Body of pancreas (tissue), 4 donors: ENCODE results near the gene MICALL1.

Experiments
- CTCF ChIP-seq, 7 experiments: fragments of 450-650 bp in 4 of 7; fragments of 200-600 bp in 3 of 7; sonication (generic) in 3 of 7; IDR thresholded peaks; one replicate each; pipeline ENCODE4 v1.5.1; 2016 to 2019; ENCODE audit warnings: antibody characterized with exemption in 7 of 7
- POLR2A ChIP-seq, 3 donors: fragments of 450-650 bp; IDR thresholded peaks; one replicate each; pipeline ENCODE4 v1.6.1; 2016; ENCODE audit warnings: antibody characterized with exemption in 3 of 3, mild to moderate bottlenecking in 2 of 3

- TF ChIP-seq CTCF (IDR thresholded peaks at IDR 0.05) = no peak
- TF ChIP-seq POLR2A (IDR thresholded peaks at IDR 0.05) = no peak
Observed at GRCh38 chr22:37912171-37912570, 6.1 kb downstream of the MICALL1 start.
